Measurements from ENCODE around the gene BRD4.

BRD4 gene

GRCh38 chr19:15201374-15202023 is 130.8 kb downstream of the BRD4 start:
- TF ChIP-seq CTCF (IDR thresholded peaks at IDR 0.05; ENCODE audit: borderline replicate concordance, control extremely low read depth, extremely low read depth, insufficient read depth, missing control alignments), result no peak
- DNase-seq (ENCODE audit: low spot score), result no peak
- in situ Hi-C loops (cut with MboI; ENCODE audit: low sequenced_read_pairs, unreplicated experiment), result no loop called here

- no peak for TF ChIP-seq CTCF (IDR thresholded peaks at IDR 0.05; ENCODE audit: borderline replicate concordance, control extremely low read depth, extremely low read depth, insufficient read depth, missing control alignments)
- in situ Hi-C loops (cut with MboI; ENCODE audit: low sequenced_read_pairs, unreplicated experiment), result no loop called here
- no peak for DNase-seq (ENCODE audit: low spot score)
Measured at GRCh38 chr19:15200553-15201364, 131.6 kb downstream of the BRD4 start, which contains the start of gene NOTCH3. Gene NOTCH3 (minus strand): TSS chr19:15200995. CDS start chr19:15200905, 90 bp downstream.

GRCh38 chr19:15199661-15200552 is 132.4 kb downstream of the BRD4 start:
- in situ Hi-C loops (cut with MboI; ENCODE audit: low sequenced_read_pairs, unreplicated experiment), result no loop called here
- no peak for TF ChIP-seq CTCF (IDR thresholded peaks at IDR 0.05; ENCODE audit: borderline replicate concordance, control extremely low read depth, extremely low read depth, insufficient read depth, missing control alignments)
- DNase-seq (ENCODE audit: low spot score), result no peak

GRCh38 chr19:15198951-15199660 is 133.2 kb downstream of the BRD4 start:
- in situ Hi-C loops (cut with MboI; ENCODE audit: low sequenced_read_pairs, unreplicated experiment), result no loop called here
- TF ChIP-seq CTCF (IDR thresholded peaks at IDR 0.05; ENCODE audit: borderline replicate concordance, control extremely low read depth, extremely low read depth, insufficient read depth, missing control alignments), result no peak
- DNase-seq (ENCODE audit: low spot score), result no peak

- no peak for TF ChIP-seq CTCF (IDR thresholded peaks at IDR 0.05; ENCODE audit: borderline replicate concordance, control extremely low read depth, extremely low read depth, insufficient read depth, missing control alignments)
- in situ Hi-C loops (cut with MboI; ENCODE audit: low sequenced_read_pairs, unreplicated experiment), result no loop called here
Measured at GRCh38 chr19:15197942-15198341, 134.4 kb downstream of the BRD4 start.

More at GRCh38 chr19:15197942-15198341, 134.4 kb downstream of the BRD4 start:
- DNase-seq (ENCODE audit: low spot score), result no peak

Data from GM13976 (cell line).